Activated CD4-positive, alpha-beta T cell treated with anti-CD3 and anti-CD28 coated beads for 4 hours (primary cell): ENCODE data around the gene DIPK1A.
"Not testable (repeated sequence)": the region's sequence is repeated elsewhere in the genome, so short reads cannot be mapped to it uniquely, and the experiment has no call there.

Experiments used
- DNase-seq, 2 donors: peaks; one replicate each; pipeline ENCODE4 v3.0.0-alpha.2; 2020

DIPK1A gene

DNA sequence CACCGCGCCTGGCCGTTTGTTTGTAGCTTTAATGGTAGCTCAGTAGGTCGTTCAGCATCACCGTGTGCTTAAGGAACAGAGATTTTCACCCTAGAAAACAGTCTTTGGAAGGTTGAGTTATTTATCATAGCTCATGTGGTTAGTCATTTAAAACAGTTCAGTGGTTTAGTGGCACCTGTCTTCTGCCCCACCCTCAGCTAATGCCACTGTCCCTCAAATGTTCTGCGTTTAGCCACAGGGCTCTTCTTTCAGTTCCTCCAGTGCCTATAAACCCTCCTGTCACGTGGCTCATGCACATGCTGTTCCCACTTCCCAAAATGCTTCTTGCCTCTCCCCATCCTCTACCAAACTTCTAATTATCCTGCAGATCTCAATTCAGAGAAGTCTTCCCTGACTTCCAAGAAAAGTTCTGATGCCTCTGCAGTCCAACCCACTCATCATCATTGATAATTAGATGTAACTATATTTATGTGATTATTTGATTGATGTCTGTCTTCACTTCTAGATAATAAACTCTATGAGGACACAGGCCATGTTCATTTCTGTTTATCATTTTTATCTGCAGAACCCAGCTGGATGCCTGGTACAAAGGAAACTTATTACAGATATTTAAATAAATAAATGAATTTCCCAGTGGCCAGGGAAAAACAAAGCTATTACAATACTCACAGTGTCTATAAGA lies 14.4 kb upstream of the DIPK1A start:
- DNase-seq = no peak

DNA sequence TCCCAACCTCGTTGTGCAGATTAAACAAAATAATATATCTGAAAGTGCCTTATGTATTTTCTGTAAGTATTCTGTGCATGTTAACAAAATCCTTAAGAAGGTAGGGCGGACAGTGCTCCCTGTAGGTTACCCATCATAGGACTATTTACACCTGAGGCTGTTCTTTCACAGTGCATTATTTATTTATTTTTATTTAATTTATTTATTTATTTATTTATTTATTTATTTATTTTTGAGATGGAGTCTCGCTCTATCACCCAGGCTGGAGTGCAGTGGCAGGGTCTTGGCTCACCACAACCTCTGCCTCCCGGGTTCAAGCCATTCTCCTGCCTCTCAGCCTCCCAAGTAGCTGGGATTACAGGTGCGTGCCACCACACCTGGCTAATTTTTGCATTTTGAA lies 12.8 kb upstream of the DIPK1A start:
- DNase-seq = not testable (repeated sequence)

- no peak for DNase-seq
Observed at GRCh38 chr1:92973203-92973897, 12.1 kb upstream of the DIPK1A start.

DNA sequence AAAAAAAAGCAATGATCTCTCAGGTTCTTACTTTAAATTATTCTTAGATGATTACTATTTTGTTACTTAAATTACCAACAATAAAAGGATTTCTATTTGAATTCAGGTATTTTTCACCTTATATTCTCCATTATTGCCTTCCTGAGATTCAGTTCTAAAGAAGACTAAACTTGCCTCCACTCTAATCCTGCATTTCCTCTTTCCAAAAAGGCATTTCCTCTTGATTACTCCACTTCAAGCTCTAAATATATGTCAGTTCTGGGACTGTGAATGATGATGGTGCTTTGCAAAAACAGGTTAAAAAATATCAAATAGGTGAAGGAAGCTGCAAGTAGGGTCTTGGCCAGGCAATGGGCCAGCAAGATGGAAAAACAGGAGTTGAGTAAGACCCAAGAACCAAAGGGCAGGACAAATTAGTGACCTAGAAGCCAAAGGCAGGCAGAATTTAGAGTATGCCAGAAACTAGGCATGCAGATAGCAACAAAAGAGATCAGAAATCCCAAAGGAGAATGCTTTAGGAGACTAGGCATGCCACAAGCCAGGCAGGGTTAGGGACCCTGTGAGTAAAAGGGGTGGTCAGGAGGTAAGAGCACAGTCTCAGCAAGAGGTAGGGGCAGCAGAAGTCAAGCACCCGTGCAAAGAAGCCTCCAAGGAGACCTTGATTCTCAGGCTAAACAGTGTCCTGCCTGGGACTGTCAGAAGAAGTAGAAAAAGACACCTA lies 11.3 kb upstream of the DIPK1A start:
- DNase-seq = no peak

DNA sequence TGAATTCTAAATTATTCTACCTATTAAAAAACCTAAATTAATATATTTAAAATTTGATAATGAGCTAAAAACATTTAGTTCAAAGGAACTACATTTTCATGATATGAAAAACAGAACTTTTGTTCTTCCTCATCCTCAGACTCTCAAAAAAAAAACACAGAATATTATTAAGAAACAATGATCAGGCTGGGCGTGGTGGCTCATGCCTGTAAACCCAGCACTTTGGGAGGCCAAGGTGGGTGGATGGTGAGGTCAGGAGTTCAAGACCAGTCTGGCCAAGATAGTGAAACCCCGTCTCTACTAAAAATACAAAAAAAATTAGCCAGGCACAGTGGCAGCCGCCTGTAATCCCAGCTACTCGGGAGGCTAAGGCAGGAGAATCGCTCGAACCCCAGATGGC lies 10.7 kb upstream of the DIPK1A start:
- not testable (repeated sequence) for DNase-seq

DNA sequence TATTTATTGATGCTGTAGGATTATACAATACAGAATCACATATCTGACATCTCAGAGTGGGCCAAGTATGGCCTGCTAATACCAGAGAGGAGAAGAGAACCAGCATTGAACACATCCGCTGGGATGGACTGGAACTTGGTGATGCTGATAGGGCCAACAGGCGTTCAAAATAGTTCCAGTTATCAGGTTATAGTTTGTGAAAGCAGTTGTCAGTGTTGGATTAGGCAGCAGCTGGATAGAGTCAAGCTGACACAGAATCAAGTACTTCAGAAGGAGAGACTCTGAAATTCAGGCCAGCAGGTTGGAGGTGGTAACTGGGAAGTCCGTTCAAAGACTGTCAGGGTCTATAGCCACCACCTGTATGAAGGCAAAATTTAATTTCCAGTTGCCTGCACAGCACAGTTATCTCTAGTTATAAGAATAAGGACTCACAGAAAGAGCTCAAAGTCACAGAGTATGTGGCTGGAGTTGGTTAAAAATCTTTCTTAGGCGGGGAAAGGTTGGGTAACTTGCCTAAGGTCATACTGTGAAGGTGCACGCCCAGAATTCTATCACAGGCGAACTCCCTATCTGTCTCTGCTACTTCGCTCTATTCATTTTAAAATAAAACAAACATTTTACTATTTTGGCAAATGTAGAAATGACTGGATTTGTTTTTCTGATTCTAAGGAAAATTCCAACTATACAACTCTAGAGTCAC lies 9.9 kb upstream of the DIPK1A start:
- no peak for DNase-seq

GRCh38 chr1:92969517-92969916 lies 8.3 kb upstream of the DIPK1A start:
- no peak for DNase-seq

- DNase-seq = peak in 1 of 2 donors; percentile 41
Observed at GRCh38 chr1:92968138-92969032, 7.1 kb upstream of the DIPK1A start.

GRCh38 chr1:92964998-92965397 lies 3.7 kb upstream of the DIPK1A start:
- no peak for DNase-seq

- no peak for DNase-seq
Observed at GRCh38 chr1:92964316-92964715, 3.1 kb upstream of the DIPK1A start.

DNA sequence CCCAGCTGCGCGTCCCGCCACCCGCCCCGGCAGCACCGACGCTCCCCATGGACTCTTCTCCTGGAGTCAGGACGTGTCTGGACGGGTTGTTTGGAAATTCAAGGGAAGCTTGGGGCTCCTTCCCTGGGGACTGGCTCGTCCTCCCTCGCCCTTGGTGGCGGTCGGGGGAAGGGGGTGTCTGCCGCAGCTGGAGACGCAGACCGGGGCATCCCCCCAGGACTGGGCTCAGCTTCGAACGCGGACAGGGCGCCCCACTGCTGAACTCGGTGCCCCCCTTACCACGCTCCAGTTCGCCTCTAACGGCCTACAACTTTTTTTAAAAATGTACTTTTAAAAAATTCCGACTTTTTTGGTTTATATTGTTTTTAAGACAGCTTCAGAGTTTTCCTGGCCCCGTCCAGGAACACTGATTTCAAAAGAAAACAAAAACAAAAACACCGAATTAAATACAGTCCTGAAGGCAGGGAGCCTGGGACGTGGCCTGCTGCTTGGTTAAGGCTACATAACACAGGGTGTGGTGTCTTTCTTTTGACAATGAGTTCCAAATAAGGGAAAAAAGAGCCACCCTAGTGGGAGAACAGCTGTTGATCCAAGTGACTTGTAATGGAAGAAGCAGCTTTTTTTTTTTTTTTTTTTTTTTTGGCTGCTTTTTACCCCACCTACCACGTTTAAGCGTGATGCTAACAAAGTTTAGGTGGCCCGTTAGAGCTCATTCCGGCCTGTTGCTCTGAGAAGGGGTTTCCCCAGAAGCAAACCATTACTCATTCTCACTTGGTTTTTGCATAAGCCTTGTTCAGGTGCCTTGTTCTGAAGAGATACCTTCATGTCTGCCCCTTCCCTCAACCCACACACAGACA lies 862 bp upstream of the DIPK1A start:
- DNase-seq = peak; percentile 70 to 75

- DNase-seq = peak; percentile 59 to 70
Observed at GRCh38 chr1:92960395-92961130, 699 bp downstream of the DIPK1A start.

GRCh38 chr1:92958203-92958970 lies 2.9 kb downstream of the DIPK1A start:
- DNase-seq = no peak

- DNase-seq = no peak
Observed at GRCh38 chr1:92957030-92957734, 4.1 kb downstream of the DIPK1A start.

GRCh38 chr1:92956254-92957029 lies 4.8 kb downstream of the DIPK1A start:
- DNase-seq = no peak

- peak in 1 of 2 donors; percentile 20 for DNase-seq
Observed at GRCh38 chr1:92953491-92953890, 7.8 kb downstream of the DIPK1A start.

DNA sequence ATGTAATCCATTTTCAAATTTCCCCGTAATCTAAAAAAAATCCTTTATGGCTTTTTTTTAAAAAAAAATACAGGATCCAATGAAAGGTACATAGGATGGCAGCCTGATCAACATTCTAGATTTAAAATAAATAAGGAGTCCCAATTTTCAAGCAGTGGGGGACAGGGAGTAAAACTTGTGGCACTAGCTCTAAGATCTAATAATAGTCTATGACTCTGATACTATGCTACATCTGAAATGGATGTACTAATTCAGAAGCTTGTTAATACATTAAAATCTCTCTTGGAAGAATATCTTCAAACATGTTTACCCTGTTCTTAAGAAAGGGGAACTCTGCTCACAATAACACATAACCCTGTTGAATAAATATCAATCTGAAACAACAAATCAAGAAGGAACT lies 8.5 kb downstream of the DIPK1A start:
- no peak for DNase-seq

DNA sequence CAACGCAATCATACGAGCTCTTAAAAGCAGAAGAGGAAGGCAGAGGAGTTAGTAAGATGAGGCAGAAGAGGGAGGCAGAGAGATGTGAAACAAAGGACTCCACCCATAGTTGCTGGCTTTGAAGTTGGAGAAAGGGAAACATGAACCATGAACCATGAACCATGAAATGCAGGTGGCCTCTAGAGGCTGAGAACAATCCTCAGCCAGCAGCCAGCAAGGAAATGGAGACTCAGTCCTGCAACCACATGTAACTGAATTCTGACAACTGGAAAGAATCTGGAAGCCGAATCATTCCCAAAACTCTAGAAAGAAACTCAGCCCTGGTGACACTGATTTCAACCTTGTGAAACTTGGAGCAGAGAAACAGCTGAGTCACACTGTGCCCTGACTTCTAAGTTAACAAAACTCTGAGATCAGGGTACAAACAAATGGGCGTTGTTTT lies 10.1 kb downstream of the DIPK1A start:
- peak in 1 of 2 donors; percentile 14 for DNase-seq
